K562 (cell line): ENCODE data around the gene MEAK7. TPM values are rescaled to one million over a fixed set of nuclear protein-coding genes. Genes with fewer than 3 reads are reported as not detected.

Source experiments
- KLF6 ChIP-seq: fragments of 250-450 bp; sonication (Bioruptor Pico); IDR thresholded peaks from 2 replicates; pipeline ENCODE4 v1.4.0; 2020; ENCODE audit warnings: mild to moderate bottlenecking, moderate library complexity, borderline replicate concordance
- RNF219 ChIP-seq: fragments of 250-450 bp; sonication (Bioruptor Pico); IDR thresholded peaks from 2 replicates; pipeline ENCODE4 v1.5.0; 2022; ENCODE audit warnings: mild to moderate bottlenecking
- polyA plus RNA-seq, 8 experiments: library from polyadenylated mRNA; depleted of rRNA in 4 of 8; stranded (reverse) in 5 of 8; unstranded in 3 of 8; fragments of >200 nt; fragmentation: Nextera tagmentation in 2 of 8; fragmentation: Illumina TruSeq in 1 of 8; extraction: Ambion mirVana in 2 of 8; extraction: Trizol in 1 of 8; gene quantifications; 2 replicates each; pipeline versions ENCODE4 v1.2.1 to v1.2.3, GENCODE V29; 2011 to 2014; ENCODE audit warnings: inconsistent platforms in 1 of 8, missing spikeins in 1 of 8
- total RNA-seq, 7 experiments: library from RNA; depleted of rRNA in 6 of 7; stranded (reverse); fragments of >200 nt in 6 of 7; fragmentation: Illumina TruSeq in 2 of 7; extraction: Trizol in 2 of 7; gene quantifications; 2 replicates each; pipeline versions ENCODE4 v1.2.1 to v1.2.3, GENCODE V29; 2011 to 2021; ENCODE audit warnings: low replicate concordance in 1 of 7

MEAK7 gene
- total and polyA plus RNA-seq, 9 of the 15 experiments (the other 6 are each of a cell fraction or from before 2014, with no cell fraction given), result 1.4 to 14.5 (median 6.3) TPM

- TF ChIP-seq RNF219 (CRISPR knock-in tag) (no peak), KLF6 (CRISPR knock-in tag) (no peak)
These were observed 49.4 kb downstream of the MEAK7 start (continued) for GRCh38 chr16:84455031-84455430.

Other genes starting within 250 kb of the MEAK7 start
- gene WFDC1, start 209.8 kb downstream of the MEAK7 start, total RNA-seq (2014; rRNA removed), result not detected in 2 replicates
- gene WFDC1, start 209.8 kb downstream of the MEAK7 start, total RNA-seq (2014; rRNA removed; fragmentation: Illumina TruSeq; extraction: Trizol), result not detected in 2 replicates
- gene WFDC1, start 209.8 kb downstream of the MEAK7 start, total RNA-seq (2015; rRNA removed; fragmentation: Illumina TruSeq; extraction: Trizol), result not detected in 2 replicates
- gene WFDC1, start 209.8 kb downstream of the MEAK7 start, total RNA-seq (2021), result not detected in 2 replicates
- gene WFDC1, start 209.8 kb downstream of the MEAK7 start, polyA plus RNA-seq (2011; rRNA removed), result not detected in 2 replicates
- not detected in 2 replicates for gene WFDC1, start 209.8 kb downstream of the MEAK7 start, polyA plus RNA-seq (2014; fragmentation: Illumina TruSeq; extraction: Trizol)
- gene WFDC1, start 209.8 kb downstream of the MEAK7 start, polyA plus RNA-seq (2014; fragmentation: Nextera tagmentation; extraction: Ambion mirVana), result not detected
- gene WFDC1, start 209.8 kb downstream of the MEAK7 start, polyA plus RNA-seq (2014; rRNA removed), result not detected in 2 replicates
- not detected in 2 replicates for gene ATP2C2, start 136.1 kb downstream of the MEAK7 start, total RNA-seq (2014; rRNA removed)
- gene ATP2C2, start 136.1 kb downstream of the MEAK7 start, total RNA-seq (2014; rRNA removed; fragmentation: Illumina TruSeq; extraction: Trizol), result not detected in 2 replicates
- gene ATP2C2, start 136.1 kb downstream of the MEAK7 start, total RNA-seq (2015; rRNA removed; fragmentation: Illumina TruSeq; extraction: Trizol), result not detected in 2 replicates
- 0.11 and 0.75 TPM in 2 replicates for gene ATP2C2, start 136.1 kb downstream of the MEAK7 start, total RNA-seq (2021)
- not detected in 2 replicates for gene ATP2C2, start 136.1 kb downstream of the MEAK7 start, polyA plus RNA-seq (2011; rRNA removed)
- not detected in 2 replicates for gene ATP2C2, start 136.1 kb downstream of the MEAK7 start, polyA plus RNA-seq (2014; fragmentation: Illumina TruSeq; extraction: Trizol)
- not detected for gene ATP2C2, start 136.1 kb downstream of the MEAK7 start, polyA plus RNA-seq (2014; fragmentation: Nextera tagmentation; extraction: Ambion mirVana)
- gene ATP2C2, start 136.1 kb downstream of the MEAK7 start, polyA plus RNA-seq (2014; rRNA removed), result not detected in 2 replicates
- gene COTL1, start 113.4 kb upstream of the MEAK7 start, total RNA-seq (2014; rRNA removed), result 117 and 145 TPM in 2 replicates
- gene COTL1, start 113.4 kb upstream of the MEAK7 start, total RNA-seq (2014; rRNA removed; fragmentation: Illumina TruSeq; extraction: Trizol), result 49.5 and 60.5 TPM in 2 replicates
- gene COTL1, start 113.4 kb upstream of the MEAK7 start, total RNA-seq (2015; rRNA removed; fragmentation: Illumina TruSeq; extraction: Trizol), result 71.8 and 72.5 TPM in 2 replicates
- gene COTL1, start 113.4 kb upstream of the MEAK7 start, total RNA-seq (2021), result 185 and 186 TPM in 2 replicates
- gene COTL1, start 113.4 kb upstream of the MEAK7 start, polyA plus RNA-seq (2011; rRNA removed), result 33.9 and 39.4 TPM in 2 replicates
- gene COTL1, start 113.4 kb upstream of the MEAK7 start, polyA plus RNA-seq (2014; fragmentation: Illumina TruSeq; extraction: Trizol), result 161 TPM in 2 replicates
- 10 to 100 TPM; 27.7 to 33.4 TPM for gene COTL1, start 113.4 kb upstream of the MEAK7 start, polyA plus RNA-seq (2014; fragmentation: Nextera tagmentation; extraction: Ambion mirVana)
- 91.2 and 100 TPM in 2 replicates for gene COTL1, start 113.4 kb upstream of the MEAK7 start, polyA plus RNA-seq (2014; rRNA removed)
- gene KLHL36, start 143.9 kb upstream of the MEAK7 start, total RNA-seq (2014; rRNA removed), result 30.6 and 40.4 TPM in 2 replicates
- gene KLHL36, start 143.9 kb upstream of the MEAK7 start, total RNA-seq (2014; rRNA removed; fragmentation: Illumina TruSeq; extraction: Trizol), result 15.5 and 16.6 TPM in 2 replicates
- gene KLHL36, start 143.9 kb upstream of the MEAK7 start, total RNA-seq (2015; rRNA removed; fragmentation: Illumina TruSeq; extraction: Trizol), result 18.5 and 21.1 TPM in 2 replicates
- 48.6 and 51.2 TPM in 2 replicates for gene KLHL36, start 143.9 kb upstream of the MEAK7 start, total RNA-seq (2021)
- 25.6 and 34.8 TPM in 2 replicates for gene KLHL36, start 143.9 kb upstream of the MEAK7 start, polyA plus RNA-seq (2011; rRNA removed)
- gene KLHL36, start 143.9 kb upstream of the MEAK7 start, polyA plus RNA-seq (2014; fragmentation: Illumina TruSeq; extraction: Trizol), result 16.5 and 20.7 TPM in 2 replicates
- 1 to 10 TPM; 2.1 to 2.5 TPM for gene KLHL36, start 143.9 kb upstream of the MEAK7 start, polyA plus RNA-seq (2014; fragmentation: Nextera tagmentation; extraction: Ambion mirVana)
- gene KLHL36, start 143.9 kb upstream of the MEAK7 start, polyA plus RNA-seq (2014; rRNA removed), result 25.4 and 30.1 TPM in 2 replicates
- 78.1 and 96.9 TPM in 2 replicates for gene USP10, start 195.3 kb upstream of the MEAK7 start, total RNA-seq (2014; rRNA removed)
- 116 and 129 TPM in 2 replicates for gene USP10, start 195.3 kb upstream of the MEAK7 start, total RNA-seq (2014; rRNA removed; fragmentation: Illumina TruSeq; extraction: Trizol)
- gene USP10, start 195.3 kb upstream of the MEAK7 start, total RNA-seq (2015; rRNA removed; fragmentation: Illumina TruSeq; extraction: Trizol), result 113 and 121 TPM in 2 replicates
- 166 and 171 TPM in 2 replicates for gene USP10, start 195.3 kb upstream of the MEAK7 start, total RNA-seq (2021)
- 130 and 174 TPM in 2 replicates for gene USP10, start 195.3 kb upstream of the MEAK7 start, polyA plus RNA-seq (2011; rRNA removed)
- 161 and 197 TPM in 2 replicates for gene USP10, start 195.3 kb upstream of the MEAK7 start, polyA plus RNA-seq (2014; fragmentation: Illumina TruSeq; extraction: Trizol)
- gene USP10, start 195.3 kb upstream of the MEAK7 start, polyA plus RNA-seq (2014; fragmentation: Nextera tagmentation; extraction: Ambion mirVana), result 10 to 100 TPM; 61.7 to 61.9 TPM
- 87.2 and 93.2 TPM in 2 replicates for gene USP10, start 195.3 kb upstream of the MEAK7 start, polyA plus RNA-seq (2014; rRNA removed)